Choroid plexus epithelial cell (primary cell): ENCODE results near the gene MRC2.

Source experiments
- DNase-seq: peaks from one replicate; pipeline ENCODE4 v3.0.0-alpha.2; 2010; ENCODE audit warnings: low read depth
- H3K4me3 ChIP-seq: 2 replicates; pipeline ENCODE4 v1.5.1; 2011; ENCODE audit warnings: low read depth, mild to moderate bottlenecking, control low read depth, low read length, moderate library complexity
- CTCF ChIP-seq: conservative IDR thresholded peaks from 2 replicates; pipeline ENCODE4 v1.5.1; 2011; ENCODE audit warnings: low read depth, mild to moderate bottlenecking, control low read depth, inconsistent platforms, low read length, moderate library complexity

Gene MRC2

GRCh38 chr17:62727916-62728672, 100.6 kb downstream of the MRC2 start:
- no peak overlapping the region for H3K4me3 ChIP-seq
- TF ChIP-seq CTCF: no peak
- DNase-seq: no peak

- no peak for DNase-seq
- TF ChIP-seq CTCF: no peak
- H3K4me3 ChIP-seq: no peak overlapping the region
These were observed 104.7 kb downstream of the MRC2 start for GRCh38 chr17:62732125-62732524.

GRCh38 chr17:62735044-62735651, 107.7 kb downstream of the MRC2 start:
- no peak overlapping the region for H3K4me3 ChIP-seq
- no peak for DNase-seq
- no peak for TF ChIP-seq CTCF

GRCh38 chr17:62737513-62737912, 110.0 kb downstream of the MRC2 start:
- no peak for TF ChIP-seq CTCF
- H3K4me3 ChIP-seq: no peak overlapping the region
- no peak for DNase-seq

GRCh38 chr17:62738281-62738680, 110.8 kb downstream of the MRC2 start:
- no peak for TF ChIP-seq CTCF
- no peak for DNase-seq
- no peak overlapping the region for H3K4me3 ChIP-seq

GRCh38 chr17:62739645-62740388, 112.3 kb downstream of the MRC2 start:
- no peak overlapping the region for H3K4me3 ChIP-seq
- DNase-seq: peak; percentile 85
- TF ChIP-seq CTCF: peak; percentile 6
